NB4 (cell line): ENCODE data around the gene HTR1D.
"Not testable (repeated sequence)": the region's sequence is repeated elsewhere in the genome, so short reads cannot be mapped to it uniquely, and the experiment has no call there.

ENCODE experiments used
- DNase-seq: peaks from one replicate; pipeline ENCODE4 v3.0.0; 2010; ENCODE audit warnings: low read depth
- H3K4me3 ChIP-seq: one replicate; pipeline ENCODE4 v1.5.1; 2011; ENCODE audit warnings: mild to moderate bottlenecking, low read depth, low read length, moderate library complexity
- MYC ChIP-seq: IDR thresholded peaks from 2 replicates; pipeline ENCODE4 v1.6.1; 2011; ENCODE audit warnings: low read depth, low read length
- POLR2A ChIP-seq: IDR thresholded peaks from 2 replicates; pipeline ENCODE4 v1.6.1; 2011; ENCODE audit warnings: mild to moderate bottlenecking; ENCODE audit not compliant: insufficient read length; ENCODE audit errors: extremely low read depth
- TF ChIP-seq, protein P1 (sequence below): IDR thresholded peaks from 2 replicates; pipeline ENCODE4 v1.6.1; 2011; ENCODE audit warnings: low read depth, low read length
- TF ChIP-seq, protein P2 (sequence below): IDR thresholded peaks from one replicate; pipeline ENCODE4 v1.5.1; 2012; ENCODE audit warnings: low read depth, low read length

Gene HTR1D, protein sequence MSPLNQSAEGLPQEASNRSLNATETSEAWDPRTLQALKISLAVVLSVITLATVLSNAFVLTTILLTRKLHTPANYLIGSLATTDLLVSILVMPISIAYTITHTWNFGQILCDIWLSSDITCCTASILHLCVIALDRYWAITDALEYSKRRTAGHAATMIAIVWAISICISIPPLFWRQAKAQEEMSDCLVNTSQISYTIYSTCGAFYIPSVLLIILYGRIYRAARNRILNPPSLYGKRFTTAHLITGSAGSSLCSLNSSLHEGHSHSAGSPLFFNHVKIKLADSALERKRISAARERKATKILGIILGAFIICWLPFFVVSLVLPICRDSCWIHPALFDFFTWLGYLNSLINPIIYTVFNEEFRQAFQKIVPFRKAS

DNA sequence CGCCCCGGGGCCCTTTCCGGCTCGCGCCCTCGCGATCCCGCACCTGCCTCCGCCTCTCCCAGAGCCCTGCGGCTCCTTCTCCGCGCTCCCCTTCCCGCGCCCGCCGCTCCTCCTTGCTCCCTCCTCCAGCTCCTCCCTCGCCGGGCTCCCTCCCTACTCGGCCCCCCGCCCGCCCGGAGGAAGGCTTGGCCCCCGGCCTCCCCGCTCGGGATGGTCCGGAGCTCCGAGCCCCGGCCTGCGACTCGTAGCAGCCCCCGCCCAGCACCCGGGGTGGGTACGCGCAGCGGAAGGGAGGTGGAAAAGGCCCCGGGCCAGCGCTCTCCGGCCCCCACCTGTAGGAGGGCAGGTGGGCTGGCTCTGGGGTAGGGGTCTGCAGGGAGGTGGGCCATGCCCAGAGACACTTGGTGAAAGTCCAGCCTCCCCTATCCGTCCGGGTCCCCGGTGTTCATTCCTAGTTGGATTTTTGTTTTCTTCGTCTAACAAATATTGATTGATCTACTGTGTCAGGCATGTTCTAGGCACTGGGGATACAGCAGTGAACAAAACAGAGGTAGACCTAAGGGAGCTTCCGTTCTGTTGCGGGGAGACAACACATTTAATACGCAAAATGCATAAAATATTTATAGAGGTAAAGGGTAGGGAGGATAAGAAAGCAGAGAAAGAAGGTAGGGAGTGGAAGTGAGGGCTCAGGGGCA, at the start of gene HTR1D:
HTR1D (minus strand) TSS at position 82 of the 695 bp plus-strand sequence. CDS start 23,283 bp downstream, outside the sequence.
- TF ChIP-seq, protein P1, sequence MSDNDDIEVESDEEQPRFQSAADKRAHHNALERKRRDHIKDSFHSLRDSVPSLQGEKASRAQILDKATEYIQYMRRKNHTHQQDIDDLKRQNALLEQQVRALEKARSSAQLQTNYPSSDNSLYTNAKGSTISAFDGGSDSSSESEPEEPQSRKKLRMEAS, result no peak
- TF ChIP-seq MYC (no peak), POLR2A (no peak)
- TF ChIP-seq, protein P2, sequence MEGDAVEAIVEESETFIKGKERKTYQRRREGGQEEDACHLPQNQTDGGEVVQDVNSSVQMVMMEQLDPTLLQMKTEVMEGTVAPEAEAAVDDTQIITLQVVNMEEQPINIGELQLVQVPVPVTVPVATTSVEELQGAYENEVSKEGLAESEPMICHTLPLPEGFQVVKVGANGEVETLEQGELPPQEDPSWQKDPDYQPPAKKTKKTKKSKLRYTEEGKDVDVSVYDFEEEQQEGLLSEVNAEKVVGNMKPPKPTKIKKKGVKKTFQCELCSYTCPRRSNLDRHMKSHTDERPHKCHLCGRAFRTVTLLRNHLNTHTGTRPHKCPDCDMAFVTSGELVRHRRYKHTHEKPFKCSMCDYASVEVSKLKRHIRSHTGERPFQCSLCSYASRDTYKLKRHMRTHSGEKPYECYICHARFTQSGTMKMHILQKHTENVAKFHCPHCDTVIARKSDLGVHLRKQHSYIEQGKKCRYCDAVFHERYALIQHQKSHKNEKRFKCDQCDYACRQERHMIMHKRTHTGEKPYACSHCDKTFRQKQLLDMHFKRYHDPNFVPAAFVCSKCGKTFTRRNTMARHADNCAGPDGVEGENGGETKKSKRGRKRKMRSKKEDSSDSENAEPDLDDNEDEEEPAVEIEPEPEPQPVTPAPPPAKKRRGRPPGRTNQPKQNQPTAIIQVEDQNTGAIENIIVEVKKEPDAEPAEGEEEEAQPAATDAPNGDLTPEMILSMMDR, result no peak
- no peak within 1 kb of the TSS for H3K4me3 ChIP-seq
- no peak for DNase-seq

DNA sequence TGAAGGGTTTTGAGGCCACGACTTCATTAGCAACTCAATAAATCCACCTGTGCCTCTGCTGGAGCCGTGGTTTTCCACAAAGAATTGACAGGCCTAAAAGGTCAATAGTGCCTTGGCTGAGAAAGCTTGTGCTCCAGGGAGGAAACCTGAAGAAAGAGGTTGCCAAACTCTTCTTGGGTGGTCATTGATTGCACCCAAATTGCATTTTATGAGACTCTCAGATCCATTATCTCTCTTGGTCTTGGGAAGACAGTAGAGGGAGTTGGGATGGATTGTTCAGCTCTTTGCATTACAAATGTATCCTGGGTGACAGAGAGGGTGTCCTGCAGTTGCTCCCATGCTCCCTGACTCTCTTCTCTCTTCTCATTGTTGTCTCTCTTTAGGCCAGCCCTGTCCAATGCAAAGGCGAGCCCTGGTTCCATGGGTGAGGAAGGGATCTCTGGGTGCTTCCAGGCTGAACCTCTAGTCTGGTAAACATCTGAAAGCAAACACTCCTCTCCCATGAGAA, 46.1 kb upstream of the HTR1D start:
- no peak for TF ChIP-seq POLR2A
- TF ChIP-seq MYC, result no peak
- no peak overlapping the region for H3K4me3 ChIP-seq
- no peak for DNase-seq

DNA sequence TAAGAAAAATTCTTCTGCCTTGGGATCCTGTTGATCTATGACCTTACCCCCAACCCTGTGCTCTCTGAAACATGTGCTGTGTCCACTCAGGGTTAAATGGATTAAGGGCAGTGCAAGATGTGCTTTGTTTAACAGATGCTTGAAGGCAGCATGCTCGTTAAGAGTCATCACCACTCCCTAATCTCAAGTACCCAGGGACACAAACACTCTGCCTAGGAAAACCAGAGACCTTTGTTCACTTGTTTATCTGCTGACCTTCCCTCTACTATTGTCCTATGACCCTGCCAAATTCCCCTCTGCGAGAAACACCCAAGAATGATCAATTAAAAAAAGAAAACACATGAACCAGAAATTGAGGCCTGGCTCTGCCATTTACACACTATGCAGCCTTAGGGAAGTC, 40.8 kb upstream of the HTR1D start:
- H3K4me3 ChIP-seq, DNase-seq: not testable (repeated sequence)

DNA sequence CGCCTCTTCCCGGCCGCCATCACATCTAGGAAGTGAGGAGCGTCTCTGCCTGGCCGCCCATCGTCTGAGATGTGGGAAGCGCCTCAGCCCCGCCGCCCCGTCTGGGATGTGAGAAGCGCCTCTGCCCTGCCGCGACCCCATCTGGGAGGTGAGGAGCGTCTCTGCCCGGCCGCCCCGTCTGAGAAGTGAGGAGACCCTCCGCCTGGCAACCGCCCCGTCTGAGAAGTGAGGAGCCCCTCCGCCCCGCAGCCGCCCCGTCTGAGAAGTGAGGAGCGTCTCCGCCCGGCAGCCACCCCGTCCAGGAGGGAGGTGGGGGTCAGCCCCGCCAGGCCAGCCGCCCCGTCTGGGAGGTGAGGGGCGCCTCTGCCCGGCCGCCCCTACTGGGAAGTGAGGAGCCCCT, 40.1 kb upstream of the HTR1D start:
- H3K4me3 ChIP-seq, result not testable (repeated sequence)

DNA sequence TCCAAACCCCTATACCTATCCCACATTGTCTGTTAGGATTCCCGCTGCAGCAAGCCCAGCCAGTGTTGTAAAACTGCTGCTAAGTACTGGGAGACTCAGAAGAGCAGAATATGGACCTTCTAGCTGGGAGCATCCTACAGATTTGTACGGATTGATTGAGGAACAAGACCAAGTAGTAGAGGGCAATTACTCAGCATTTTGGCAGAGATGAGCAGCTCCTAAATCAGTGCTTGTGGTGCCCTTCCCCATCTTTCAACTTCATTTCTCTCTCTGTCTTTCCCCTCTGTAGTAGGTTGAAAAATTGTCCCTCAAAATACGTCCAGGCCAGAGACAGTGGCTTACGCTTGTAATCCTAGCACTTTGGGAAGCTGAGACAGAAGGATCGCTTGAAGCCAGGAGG, 37.3 kb upstream of the HTR1D start:
- TF ChIP-seq, protein P2, result no peak
- TF ChIP-seq POLR2A, result no peak
- TF ChIP-seq, protein P1, result no peak
- no peak for TF ChIP-seq MYC
- DNase-seq, result no peak
- H3K4me3 ChIP-seq, result no peak overlapping the region

More for the DNA sequence above, 40.1 kb upstream of the HTR1D start:
- not testable (repeated sequence) for DNase-seq

DNA sequence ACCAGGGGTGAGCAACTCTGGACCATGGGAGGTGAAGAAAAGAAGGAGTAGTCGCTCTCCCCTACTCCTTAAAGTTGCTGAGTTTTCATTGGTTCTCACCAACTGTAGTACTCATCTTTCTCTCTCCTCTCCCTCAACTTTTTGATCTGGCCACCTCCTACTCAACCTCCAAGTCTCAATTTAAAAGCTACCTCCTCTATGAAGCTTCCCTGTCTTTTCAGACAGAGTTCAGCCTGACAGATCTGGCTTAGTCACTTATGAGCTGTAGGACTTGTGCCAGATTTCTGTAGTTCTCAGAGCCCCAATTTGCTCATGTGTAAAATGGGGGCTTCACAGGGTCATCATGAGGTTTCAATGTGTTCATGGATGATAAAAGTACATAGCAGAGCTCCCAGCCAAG, 34.5 kb upstream of the HTR1D start:
- TF ChIP-seq MYC (no peak), POLR2A (no peak)
- TF ChIP-seq, protein P2, result no peak
- TF ChIP-seq, protein P1, result no peak
- DNase-seq, result no peak
- H3K4me3 ChIP-seq, result no peak overlapping the region

DNA sequence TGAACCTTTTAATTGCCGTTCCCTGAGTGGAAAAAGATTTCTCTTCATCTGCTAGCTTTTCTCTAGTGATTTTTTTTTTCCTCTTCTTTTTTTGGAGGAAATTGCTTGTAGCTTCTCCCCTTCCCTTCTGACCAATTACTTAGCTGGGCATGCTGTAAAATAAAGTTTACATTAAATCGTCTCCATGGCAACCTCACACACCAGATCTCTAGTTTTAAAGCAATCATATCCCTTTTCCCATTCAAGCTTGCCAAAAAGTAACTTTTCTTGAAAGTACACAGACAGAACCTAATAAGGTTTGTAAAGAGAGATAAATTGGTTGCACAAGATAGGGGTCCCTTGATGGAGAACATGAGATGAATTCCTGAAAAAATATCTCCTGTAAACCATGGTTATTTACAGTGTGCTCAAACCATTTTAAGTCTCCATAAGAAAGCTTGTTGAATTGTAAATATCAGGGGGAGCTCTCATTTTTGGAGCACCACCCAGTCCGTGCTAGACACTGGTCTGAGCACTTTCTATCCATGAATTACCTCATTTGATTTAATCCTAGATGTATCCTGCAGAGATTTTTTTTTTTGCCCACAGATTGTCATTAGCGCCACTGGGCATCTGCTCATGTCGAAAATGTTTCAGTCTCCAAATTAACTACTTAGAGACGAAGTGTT, 32.6 kb upstream of the HTR1D start:
- no peak for DNase-seq
- no peak overlapping the region for H3K4me3 ChIP-seq
- TF ChIP-seq MYC, result no peak
- TF ChIP-seq, protein P2, result no peak
- TF ChIP-seq, protein P1, result no peak
- no peak for TF ChIP-seq POLR2A
